GM23338 (cell line): ENCODE measurements around the gene PKNOX2. TPM values are rescaled to one million over a fixed set of nuclear protein-coding genes. Genes with fewer than 3 reads are reported as not detected.

Source experiments
- ATAC-seq: fragments of 200-7000 bp; cut with Tn5 transposase; 3 replicates; pipeline ENCODE4 v1.9.1; 2020
- DNase-seq: peaks from one replicate; pipeline ENCODE4 v3.0.0-alpha.2; 2015; ENCODE audit warnings: low spot score
- H2AFZ ChIP-seq: fragments of 200-600 bp; sonication (generic); 2 replicates; pipeline ENCODE4 v1.8.0; 2016; ENCODE audit warnings: antibody characterized with exemption, mild to moderate bottlenecking, moderate library complexity
- H3F3A ChIP-seq: fragments of 200-600 bp; sonication (generic); replicated peaks from 2 replicates; pipeline ENCODE4 v1.8.0; 2017; ENCODE audit warnings: antibody characterized with exemption, mixed run types, low read depth
- H3K27ac ChIP-seq: fragments of 200-600 bp; sonication (generic); 2 replicates; pipeline ENCODE4 v1.6.1; 2016; ENCODE audit warnings: low read depth
- H3K27me3 ChIP-seq: fragments of 200-600 bp; sonication (generic); 2 replicates; pipeline ENCODE4 v1.8.0; 2016; ENCODE audit warnings: mild to moderate bottlenecking, mixed run types, moderate library complexity; ENCODE audit not compliant: insufficient read depth
- H3K36me3 ChIP-seq: fragments of 200-600 bp; sonication (generic); 2 replicates; pipeline ENCODE4 v1.8.0; 2016; ENCODE audit warnings: mild to moderate bottlenecking; ENCODE audit not compliant: insufficient read depth
- H3K4me1 ChIP-seq: fragments of 200-600 bp; sonication (generic); 2 replicates; pipeline ENCODE4 v1.8.0; 2016; ENCODE audit warnings: mild to moderate bottlenecking, moderate library complexity; ENCODE audit not compliant: insufficient read depth
- H3K4me2 ChIP-seq: fragments of 200-600 bp; sonication (generic); 2 replicates; pipeline ENCODE4 v1.7.1; 2017; ENCODE audit warnings: mixed run types
- H3K4me3 ChIP-seq: fragments of 200-600 bp; sonication (generic); 2 replicates; pipeline ENCODE4 v1.6.1; 2016; ENCODE audit warnings: mixed run types
- H3K79me2 ChIP-seq: fragments of 200-600 bp; sonication (generic); replicated peaks from 2 replicates; pipeline ENCODE4 v1.8.0; 2017; ENCODE audit warnings: mild to moderate bottlenecking; ENCODE audit not compliant: insufficient read depth
- H3K9me2 ChIP-seq: fragments of 200-600 bp; sonication (generic); 2 replicates; pipeline ENCODE4 v1.8.0; 2017; ENCODE audit not compliant: insufficient read depth
- H4K20me1 ChIP-seq: fragments of 200-600 bp; sonication (generic); replicated peaks from 2 replicates; pipeline ENCODE4 v1.8.0; 2017; ENCODE audit warnings: mild to moderate bottlenecking; ENCODE audit not compliant: insufficient read depth
- H3K27ac Mint-ChIP-seq: 2 replicates; pipeline ENCODE4 v1.8.0; 2020; ENCODE audit warnings: inconsistent platforms, mild to moderate bottlenecking, moderate library complexity, mixed read lengths
- H3K27me3 Mint-ChIP-seq: 3 replicates; pipeline ENCODE4 v1.8.0; 2022; ENCODE audit warnings: low read depth, mild to moderate bottlenecking, moderate library complexity, mixed read lengths, inconsistent platforms; ENCODE audit not compliant: insufficient read depth, poor library complexity
- H3K36me3 Mint-ChIP-seq: 3 replicates; pipeline ENCODE4 v1.8.0; 2021; ENCODE audit warnings: low read depth, mild to moderate bottlenecking, inconsistent platforms, moderate library complexity, mixed read lengths
- H3K4me1 Mint-ChIP-seq: 3 replicates; pipeline ENCODE4 v1.8.0; 2020; ENCODE audit warnings: mild to moderate bottlenecking, inconsistent platforms, mixed read lengths
- H3K4me3 Mint-ChIP-seq: 3 replicates; pipeline ENCODE4 v1.8.0; 2021; ENCODE audit warnings: moderate library complexity, mild to moderate bottlenecking, inconsistent platforms, mixed read lengths
- H3K9me3 Mint-ChIP-seq: 3 replicates; pipeline ENCODE4 v1.8.0; 2020; ENCODE audit warnings: moderate library complexity, mild to moderate bottlenecking, inconsistent platforms, mixed read lengths
- CREB1 ChIP-seq: fragments of 250-450 bp; sonication (Bioruptor Pico); IDR thresholded peaks from 2 replicates; pipeline ENCODE4 v1.5.0; 2020; ENCODE audit warnings: low read depth, mild to moderate bottlenecking, moderate library complexity
- CTCF ChIP-seq, 2 experiments: fragments of 200-600 bp in 1 of 2; sonication (generic) in 1 of 2; conservative IDR thresholded peaks; 2 replicates each; pipeline versions ENCODE4 v1.5.1 to v1.6.1; 2016 to 2017; ENCODE audit warnings: antibody characterized with exemption in 2 of 2, low read depth in 2 of 2, mild to moderate bottlenecking in 2 of 2, moderate library complexity in 1 of 2
- ETS1 ChIP-seq: IDR thresholded peaks from 2 replicates; pipeline ENCODE4 v1.6.1; 2016; ENCODE audit warnings: antibody characterized with exemption
- EZH2 ChIP-seq: fragments of 200-600 bp; sonication (generic); IDR thresholded peaks from one replicate; pipeline ENCODE4 v1.8.0; 2017; ENCODE audit warnings: antibody characterized with exemption, mild to moderate bottlenecking, low read depth; ENCODE audit not compliant: unreplicated experiment
- EZH2phosphoT487 ChIP-seq: fragments of 200-600 bp; sonication (generic); IDR thresholded peaks from one replicate; pipeline ENCODE4 v1.8.1; 2018; ENCODE audit warnings: antibody characterized with exemption; ENCODE audit not compliant: unreplicated experiment
- JUNB ChIP-seq: IDR thresholded peaks from one replicate; pipeline ENCODE4 v1.6.1; 2016; ENCODE audit warnings: antibody characterized with exemption; ENCODE audit not compliant: unreplicated experiment
- NANOG ChIP-seq: IDR thresholded peaks from 2 replicates; pipeline ENCODE4 v1.6.1; 2016; ENCODE audit warnings: antibody characterized with exemption, borderline replicate concordance
- POLR2AphosphoS5 ChIP-seq: IDR thresholded peaks from 2 replicates; pipeline ENCODE4 v1.6.1; 2016; ENCODE audit warnings: antibody characterized with exemption, low read depth
- STAT1 ChIP-seq: IDR thresholded peaks from one replicate; pipeline ENCODE4 v1.6.1; 2016; ENCODE audit warnings: antibody characterized with exemption; ENCODE audit not compliant: unreplicated experiment
- ZNF114 ChIP-seq: fragments of 250-450 bp; sonication (Bioruptor Pico); IDR thresholded peaks from 2 replicates; pipeline ENCODE4 v1.5.0; 2020; ENCODE audit warnings: mild to moderate bottlenecking, moderate library complexity
- ZNF331 ChIP-seq: fragments of 250-450 bp; sonication (Bioruptor Pico); IDR thresholded peaks from 2 replicates; pipeline ENCODE4 v1.5.0; 2020; ENCODE audit warnings: low read depth, mild to moderate bottlenecking, moderate library complexity
- ZNF462 ChIP-seq: fragments of 250-450 bp; sonication (Bioruptor Pico); IDR thresholded peaks from 2 replicates; pipeline ENCODE4 v1.5.0; 2020; ENCODE audit warnings: mild to moderate bottlenecking, moderate library complexity
- polyA plus RNA-seq: library from polyadenylated mRNA; unstranded; fragments of >200 nt; fragmentation: Nextera tagmentation; extraction: Ambion mirVana; gene quantifications from 2 replicates; pipeline ENCODE4 v1.2.1, GENCODE V29; 2016
- total RNA-seq: library from RNA; depleted of rRNA; stranded (reverse); fragments of >200 nt; shearing (Covaris generic); gene quantifications from 2 replicates; pipeline ENCODE4 v1.2.3, GENCODE V29; 2014
- TF ChIP-seq, protein P1 (sequence below): IDR thresholded peaks from one replicate; pipeline ENCODE4 v1.6.1; 2018; ENCODE audit warnings: antibody characterized with exemption; ENCODE audit not compliant: unreplicated experiment

Gene PKNOX2
- total and polyA plus RNA-seq, 2 experiments from 2014 or later: 0.42 to 0.83 TPM

GRCh38 chr11:125228445-125228844, 63.9 kb downstream of the PKNOX2 start:
- H4K20me1 ChIP-seq: no peaks in the 10 kb centered on the region
- peak overlapping the region; percentile 9; the same call in 1 of the 2 replicates for H3K27ac Mint-ChIP-seq
- H3K4me3 ChIP-seq: 0 out of 2 replicates have a peak overlapping the region, but pooled peaks have one; percentile 15
- H3K27me3 Mint-ChIP-seq: peaks cover 4% of the 10 kb centered on the region
- H3K27me3 ChIP-seq: no peaks in the 10 kb centered on the region
- H3K9me3 Mint-ChIP-seq: no peaks in the 10 kb centered on the region
- H3K27ac ChIP-seq: no peak overlapping the region
- no peak overlapping the region for H2AFZ ChIP-seq
- peaks cover 52% of the 10 kb centered on the region for H3K4me1 Mint-ChIP-seq
- peaks cover 19% of the 10 kb centered on the region for H3K4me1 ChIP-seq
- TF ChIP-seq, protein P1, sequence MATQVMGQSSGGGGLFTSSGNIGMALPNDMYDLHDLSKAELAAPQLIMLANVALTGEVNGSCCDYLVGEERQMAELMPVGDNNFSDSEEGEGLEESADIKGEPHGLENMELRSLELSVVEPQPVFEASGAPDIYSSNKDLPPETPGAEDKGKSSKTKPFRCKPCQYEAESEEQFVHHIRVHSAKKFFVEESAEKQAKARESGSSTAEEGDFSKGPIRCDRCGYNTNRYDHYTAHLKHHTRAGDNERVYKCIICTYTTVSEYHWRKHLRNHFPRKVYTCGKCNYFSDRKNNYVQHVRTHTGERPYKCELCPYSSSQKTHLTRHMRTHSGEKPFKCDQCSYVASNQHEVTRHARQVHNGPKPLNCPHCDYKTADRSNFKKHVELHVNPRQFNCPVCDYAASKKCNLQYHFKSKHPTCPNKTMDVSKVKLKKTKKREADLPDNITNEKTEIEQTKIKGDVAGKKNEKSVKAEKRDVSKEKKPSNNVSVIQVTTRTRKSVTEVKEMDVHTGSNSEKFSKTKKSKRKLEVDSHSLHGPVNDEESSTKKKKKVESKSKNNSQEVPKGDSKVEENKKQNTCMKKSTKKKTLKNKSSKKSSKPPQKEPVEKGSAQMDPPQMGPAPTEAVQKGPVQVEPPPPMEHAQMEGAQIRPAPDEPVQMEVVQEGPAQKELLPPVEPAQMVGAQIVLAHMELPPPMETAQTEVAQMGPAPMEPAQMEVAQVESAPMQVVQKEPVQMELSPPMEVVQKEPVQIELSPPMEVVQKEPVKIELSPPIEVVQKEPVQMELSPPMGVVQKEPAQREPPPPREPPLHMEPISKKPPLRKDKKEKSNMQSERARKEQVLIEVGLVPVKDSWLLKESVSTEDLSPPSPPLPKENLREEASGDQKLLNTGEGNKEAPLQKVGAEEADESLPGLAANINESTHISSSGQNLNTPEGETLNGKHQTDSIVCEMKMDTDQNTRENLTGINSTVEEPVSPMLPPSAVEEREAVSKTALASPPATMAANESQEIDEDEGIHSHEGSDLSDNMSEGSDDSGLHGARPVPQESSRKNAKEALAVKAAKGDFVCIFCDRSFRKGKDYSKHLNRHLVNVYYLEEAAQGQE: no peak
- TF ChIP-seq EZH2 (no peak), JUNB (no peak), CREB1 (CRISPR knock-in tag) (no peak), NANOG (no peak), ZNF331 (CRISPR knock-in tag) (no peak), STAT1 (no peak), ZNF114 (no peak), EZH2phosphoT487 (no peak), POLR2AphosphoS5 (no peak), ZNF462 (CRISPR knock-in tag) (no peak), ETS1 (no peak), CTCF (conservative IDR thresholded peaks at IDR 0.05; ENCODE audit: low read depth in 2 of 2) (no peak)
- no peaks in the 10 kb centered on the region for H3K9me2 ChIP-seq
- H3F3A ChIP-seq: no peaks in the 10 kb centered on the region
- H3K4me3 Mint-ChIP-seq: peak overlapping the region; percentile 23
- H3K79me2 ChIP-seq: no peaks in the 10 kb centered on the region
- peak overlapping the region; percentile 64 for H3K4me2 ChIP-seq
- peak; percentile 56 for DNase-seq
- no peaks in the 10 kb centered on the region for H3K36me3 ChIP-seq
- ATAC-seq: peak; percentile 58
- no peaks in the 10 kb centered on the region for H3K36me3 Mint-ChIP-seq
